K562 (cell line): ENCODE measurements around the gene MYOM1. TPM values are rescaled to one million over a fixed set of nuclear protein-coding genes. Genes with fewer than 3 reads are reported as not detected.
A peak's percentile ranks its signal among the peaks of the same experiment; 100 is the strongest.

ENCODE experiments used
- CBX8 ChIP-seq: fragments of 200-600 bp; sonication (generic); IDR thresholded peaks from 2 replicates; pipeline ENCODE4 v1.6.1; 2012; ENCODE audit warnings: borderline replicate concordance, mixed run types, low read depth, mild to moderate bottlenecking, moderate library complexity, mixed read lengths, low read length, control low read depth, inconsistent platforms; ENCODE audit not compliant: poor library complexity, severe bottlenecking; ENCODE audit errors: extremely low read depth
- MAFG ChIP-seq: fragments of 450-650 bp; conservative IDR thresholded peaks from 2 replicates; pipeline ENCODE4 v1.6.1; 2016; ENCODE audit warnings: missing genetic modification characterization, missing compliant biosample characterization
- MYBL2 ChIP-seq, 2 experiments: fragments of 450-650 bp in 1 of 2; sonication (generic) in 1 of 2; formaldehyde crosslinking in 1 of 2; IDR thresholded peaks; 2 replicates each; pipeline versions ENCODE4 v1.6.1 to v1.8.1; 2017 to 2022; ENCODE audit warnings: borderline replicate concordance in 1 of 2, inconsistent platforms in 1 of 2, low read depth in 1 of 2, mild to moderate bottlenecking in 1 of 2, missing genetic modification reagents in 1 of 2, moderate library complexity in 1 of 2
- NCOA2 ChIP-seq, 2 experiments: fragments of 450-650 bp; IDR thresholded peaks; 2 replicates each; pipeline ENCODE4 v1.6.1; 2018; ENCODE audit warnings: mild to moderate bottlenecking in 2 of 2, moderate library complexity in 1 of 2; ENCODE audit not compliant: partially characterized antibody in 2 of 2
- PRPF4 ChIP-seq: fragments of 200-400 bp; formaldehyde crosslinking; IDR thresholded peaks from one replicate; pipeline ENCODE4 v1.6.1; 2017; ENCODE audit warnings: low read length, low read depth, mild to moderate bottlenecking; ENCODE audit not compliant: insufficient read depth, poor library complexity, severe bottlenecking
- RAD21 ChIP-seq, 2 experiments: fragments of 250-450 bp in 1 of 2; fragments of 450-650 bp in 1 of 2; sonication (Bioruptor Pico) in 1 of 2; formaldehyde crosslinking in 1 of 2; IDR thresholded peaks in 1 of 2; conservative IDR thresholded peaks in 1 of 2; 2 replicates each; pipeline versions ENCODE4 v1.4.0 to v1.8.0; 2020 to 2022; ENCODE audit warnings: mild to moderate bottlenecking in 2 of 2, moderate library complexity in 1 of 2
- RBM25 ChIP-seq: fragments of 200-400 bp; formaldehyde crosslinking; IDR thresholded peaks from 2 replicates; pipeline ENCODE4 v1.6.1; 2018; ENCODE audit warnings: low read length, low read depth, moderate library complexity; ENCODE audit not compliant: severe bottlenecking
- RFX1 ChIP-seq: fragments of 450-650 bp; IDR thresholded peaks from 2 replicates; pipeline ENCODE4 v1.6.1; 2016; ENCODE audit warnings: mild to moderate bottlenecking, moderate library complexity
- SIX5 ChIP-seq, 2 experiments: IDR thresholded peaks; 2 replicates each; pipeline ENCODE4 v1.6.1; 2011; ENCODE audit warnings: low read length in 2 of 2, borderline replicate concordance in 1 of 2, low read depth in 1 of 2, mild to moderate bottlenecking in 1 of 2, moderate library complexity in 1 of 2; ENCODE audit not compliant: insufficient read depth in 1 of 2
- SMAD1 ChIP-seq: fragments of 150-350 bp; IDR thresholded peaks from 2 replicates; pipeline ENCODE4 v1.6.1; 2014; ENCODE audit warnings: low read length, low read depth; ENCODE audit not compliant: partially characterized antibody
- SMAD2 ChIP-seq: fragments of 150-350 bp; IDR thresholded peaks from 2 replicates; pipeline ENCODE4 v1.6.1; 2014; ENCODE audit warnings: low read depth, mild to moderate bottlenecking, low read length
- SREBF2 ChIP-seq: sonication (generic); formaldehyde crosslinking; IDR thresholded peaks from 2 replicates; pipeline ENCODE4 v1.4.0; 2020; ENCODE audit warnings: mild to moderate bottlenecking, missing genetic modification reagents
- TAF1 ChIP-seq: IDR thresholded peaks from 2 replicates; pipeline ENCODE4 v1.6.1; 2011; ENCODE audit warnings: mild to moderate bottlenecking, low read length, moderate library complexity; ENCODE audit not compliant: insufficient read depth, control insufficient read depth, severe bottlenecking; ENCODE audit errors: extremely low read depth
- TARDBP ChIP-seq: fragments of 450-650 bp; IDR thresholded peaks from 2 replicates; pipeline ENCODE4 v1.6.1; 2016
- UBTF ChIP-seq, 2 experiments: IDR thresholded peaks; 2 replicates each; pipeline ENCODE4 v1.6.1; 2012; ENCODE audit warnings: improper control_type of control experiment in 2 of 2, low read depth in 2 of 2, low read length in 2 of 2, borderline replicate concordance in 1 of 2
- ZBTB34 ChIP-seq: fragments of 250-450 bp; sonication (Bioruptor Pico); IDR thresholded peaks from 2 replicates; pipeline ENCODE4 v1.8.0; 2021; ENCODE audit warnings: mild to moderate bottlenecking, moderate library complexity
- ZNF197 ChIP-seq: fragments of 200-800 bp; sonication (Bioruptor generic); IDR thresholded peaks from 2 replicates; pipeline ENCODE4 v1.6.1; 2016; ENCODE audit warnings: low read depth, missing genetic modification characterization, missing compliant biosample characterization
- ZNF830 ChIP-seq: fragments of 250-450 bp; sonication (Bioruptor Pico); IDR thresholded peaks from 2 replicates; pipeline ENCODE4 v1.5.0; 2021; ENCODE audit warnings: mild to moderate bottlenecking
- polyA plus RNA-seq, 8 experiments: library from polyadenylated mRNA; depleted of rRNA in 4 of 8; stranded (reverse) in 5 of 8; unstranded in 3 of 8; fragments of >200 nt; fragmentation: Nextera tagmentation in 2 of 8; fragmentation: Illumina TruSeq in 1 of 8; extraction: Ambion mirVana in 2 of 8; extraction: Trizol in 1 of 8; gene quantifications; 2 replicates each; pipeline versions ENCODE4 v1.2.1 to v1.2.3, GENCODE V29; 2011 to 2014; ENCODE audit warnings: inconsistent platforms in 1 of 8, missing spikeins in 1 of 8
- total RNA-seq, 7 experiments: library from RNA; depleted of rRNA in 6 of 7; stranded (reverse); fragments of >200 nt in 6 of 7; fragmentation: Illumina TruSeq in 2 of 7; extraction: Trizol in 2 of 7; gene quantifications; 2 replicates each; pipeline versions ENCODE4 v1.2.1 to v1.2.3, GENCODE V29; 2011 to 2021; ENCODE audit warnings: low replicate concordance in 1 of 7

The MYOM1 gene
- total and polyA plus RNA-seq, 9 of the 15 experiments (the other 6 are each of a cell fraction or from before 2014, with no cell fraction given): 0.01 to 0.62 (median 0.25) TPM

- no peak for TF ChIP-seq SMAD1
- no peak for TF ChIP-seq RFX1
- peak; percentile 99 to 100 for TF ChIP-seq RAD21 (CRISPR knock-in tag; conservative IDR thresholded peaks at IDR 0.05 in 1 of 2, IDR thresholded peaks at IDR 0.05 in 1 of 2)
- peak; percentile 51 for TF ChIP-seq TAF1
- no peak for TF ChIP-seq MYBL2 (IDR thresholded peaks at IDR 0.05; ENCODE audit: low read depth)
- no peak for TF ChIP-seq MYBL2 (CRISPR knock-in tag; IDR thresholded peaks at IDR 0.05; ENCODE audit: borderline replicate concordance)
- no peak for TF ChIP-seq RBM25
- TF ChIP-seq ZNF830: no peak
- no peak for TF ChIP-seq SMAD2
- TF ChIP-seq SIX5 (IDR thresholded peaks at IDR 0.05; ENCODE audit: borderline replicate concordance in 1 of 2, insufficient read depth in 1 of 2, low read depth in 1 of 2, low read length in 2 of 2): no peak
- TF ChIP-seq MAFG: 0 out of 2 replicates have a peak, but pooled peaks have one; percentile 17
- TF ChIP-seq ZBTB34 (CRISPR knock-in tag): 0 out of 2 replicates have a peak, but pooled peaks have one; percentile 44
- no peak for TF ChIP-seq CBX8
- no peak for TF ChIP-seq PRPF4
- TF ChIP-seq SREBF2 (CRISPR knock-in tag): no peak
- no peak for TF ChIP-seq ZNF197 (CRISPR knock-in tag)
- no peak for TF ChIP-seq NCOA2 (IDR thresholded peaks at IDR 0.05; ENCODE audit: partially characterized antibody in 2 of 2)
- TF ChIP-seq UBTF (IDR thresholded peaks at IDR 0.05; ENCODE audit: borderline replicate concordance in 1 of 2, low read depth in 2 of 2, low read length in 2 of 2): 0 out of 4 replicates have a peak, but pooled peaks of 1 of the 2 experiments have one; percentile 69
- peak; percentile 89; the same call in 1 of the 2 replicates for TF ChIP-seq TARDBP
Observed at GRCh38 chr18:3245853-3246634, 26.3 kb upstream of the MYOM1 start (continued).
